AG10803 (cell line): Measurements from ENCODE around the gene GPR63.
A peak's percentile ranks its signal among the peaks of the same experiment; 100 is the strongest.

Experiments used
- DNase-seq: peaks from one replicate; pipeline ENCODE4 v3.0.0; 2010; ENCODE audit warnings: low read depth
- H3K4me3 ChIP-seq: 2 replicates; pipeline ENCODE4 v1.5.1; 2011; ENCODE audit warnings: mild to moderate bottlenecking, low read length, control low read depth
- CTCF ChIP-seq: conservative IDR thresholded peaks from 2 replicates; pipeline ENCODE4 v1.5.1; 2011; ENCODE audit warnings: mild to moderate bottlenecking, low read length, control low read depth, inconsistent platforms

GPR63 gene

GRCh38 chr6:96809119-96809518 is 28.2 kb downstream of the GPR63 start:
- DNase-seq = no peak
- TF ChIP-seq CTCF = no peak

GRCh38 chr6:96803106-96803481 is 34.2 kb downstream of the GPR63 start:
- no peak overlapping the region for H3K4me3 ChIP-seq
- no peak for DNase-seq
- TF ChIP-seq CTCF = no peak

More at GRCh38 chr6:96809119-96809518, 28.2 kb downstream of the GPR63 start:
- no peak overlapping the region for H3K4me3 ChIP-seq

GRCh38 chr6:96795481-96795880 is 41.8 kb downstream of the GPR63 start:
- no peak overlapping the region for H3K4me3 ChIP-seq
- TF ChIP-seq CTCF = no peak
- DNase-seq = no peak

GRCh38 chr6:96794980-96795379 is 42.3 kb downstream of the GPR63 start:
- TF ChIP-seq CTCF = no peak
- DNase-seq = peak; percentile 10

GRCh38 chr6:96792561-96793190 is 44.6 kb downstream of the GPR63 start:
- no peak for TF ChIP-seq CTCF
- no peak for DNase-seq
- no peak overlapping the region for H3K4me3 ChIP-seq

More at GRCh38 chr6:96794980-96795379, 42.3 kb downstream of the GPR63 start:
- H3K4me3 ChIP-seq = no peak overlapping the region

- DNase-seq = no peak
- no peak for TF ChIP-seq CTCF
- no peak overlapping the region for H3K4me3 ChIP-seq
These were observed 47.4 kb downstream of the GPR63 start for GRCh38 chr6:96789871-96790270.

- no peak for TF ChIP-seq CTCF
- DNase-seq = no peak
- H3K4me3 ChIP-seq = no peak overlapping the region
These were observed 49.3 kb downstream of the GPR63 start for GRCh38 chr6:96787846-96788580.
